NCI-H526 treated with DMSO at 0.1 percent for 48 hours (cell line): ENCODE results near the gene FRAS1.
"Not testable (repeated sequence)": the region's sequence is repeated elsewhere in the genome, so short reads cannot be mapped to it uniquely, and the experiment has no call there.

ENCODE experiments used
- DNase-seq: peaks from one replicate; lab custom pipeline; 2025; lab: John Stamatoyannopoulos, UW

FRAS1 gene

DNA sequence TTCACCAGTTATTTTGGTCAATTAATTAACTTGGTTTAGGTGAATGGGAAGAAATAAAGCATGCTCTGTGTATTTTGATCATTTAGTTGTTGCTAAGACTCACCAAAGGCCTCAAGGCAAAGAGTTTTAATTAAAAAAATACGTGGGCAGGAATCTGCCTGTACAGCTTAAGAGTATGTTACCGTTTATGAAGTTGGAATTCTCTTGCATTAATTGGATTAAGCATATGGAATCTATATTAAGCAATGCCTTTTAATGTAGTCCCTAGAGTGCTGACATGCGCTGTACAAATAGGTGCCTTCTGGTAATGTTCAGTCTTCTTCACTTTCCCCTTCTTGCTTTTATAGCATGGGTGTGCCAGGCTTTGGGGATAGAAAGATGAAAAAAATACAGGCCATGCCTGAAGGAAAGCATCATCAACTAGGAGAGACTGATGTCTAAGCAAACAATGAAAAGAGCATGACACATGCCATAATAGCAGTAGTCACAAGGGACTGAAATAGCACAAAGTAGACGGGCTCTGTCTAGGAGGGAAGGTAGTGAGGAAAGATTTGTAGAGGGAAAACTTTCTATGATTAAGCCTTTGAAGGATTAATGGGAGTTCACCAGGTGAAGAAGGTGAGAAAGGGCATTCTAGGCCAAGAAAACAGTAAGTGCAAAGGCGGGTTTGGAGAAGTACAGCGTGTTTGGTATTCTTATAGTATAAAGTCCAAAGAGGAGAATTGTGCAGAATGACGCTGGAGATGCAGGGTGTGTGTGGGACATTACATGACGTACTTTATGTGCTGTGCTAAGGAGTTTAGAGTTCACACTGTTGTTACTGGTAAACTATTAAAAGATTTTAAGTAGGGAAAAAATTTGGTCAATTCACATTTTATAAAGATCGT, 268.4 kb downstream of the FRAS1 start:
- no peak for DNase-seq

DNA sequence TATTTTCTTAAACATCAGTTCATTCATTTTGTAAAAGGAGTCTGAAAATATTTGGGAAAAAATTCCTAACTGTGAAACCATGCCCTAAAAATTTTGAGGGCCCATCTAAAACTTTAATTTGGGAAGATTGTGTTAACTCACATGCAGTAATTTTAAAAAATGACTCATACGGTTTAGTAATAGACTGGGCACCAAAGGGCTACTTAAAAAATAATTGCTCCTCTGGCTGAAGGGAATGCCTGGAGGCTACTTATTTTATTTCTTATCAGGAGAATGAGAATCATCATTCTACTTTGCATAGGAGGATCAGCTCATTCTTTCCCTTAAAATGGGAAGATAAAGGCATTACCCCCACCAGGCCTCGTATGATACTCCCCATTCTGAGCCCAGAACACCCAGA, 271.5 kb downstream of the FRAS1 start:
- not testable (repeated sequence) for DNase-seq

- no peak for DNase-seq
Measured at GRCh38 chr4:78331186-78331585, 274.1 kb downstream of the FRAS1 start.

DNA sequence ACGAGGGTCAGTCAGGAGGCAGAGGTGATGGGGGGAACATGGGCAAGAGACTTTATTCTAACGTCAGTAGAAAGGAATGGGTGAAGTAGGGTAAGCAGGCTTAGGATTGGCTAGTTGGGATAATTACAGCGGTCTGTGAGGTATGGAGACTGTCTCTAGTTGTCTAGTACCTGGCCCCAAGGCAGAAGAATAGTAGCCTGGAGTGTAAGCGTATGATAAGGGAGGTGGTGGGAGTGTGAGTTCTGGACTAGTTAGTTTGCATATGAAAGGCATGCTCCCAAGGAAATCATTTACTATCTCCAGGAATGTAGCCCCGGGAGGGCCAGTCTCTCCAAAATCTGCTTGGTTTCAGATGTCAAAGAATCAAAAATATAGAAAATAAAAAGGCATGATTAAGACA, 274.8 kb downstream of the FRAS1 start:
- no peak for DNase-seq

DNA sequence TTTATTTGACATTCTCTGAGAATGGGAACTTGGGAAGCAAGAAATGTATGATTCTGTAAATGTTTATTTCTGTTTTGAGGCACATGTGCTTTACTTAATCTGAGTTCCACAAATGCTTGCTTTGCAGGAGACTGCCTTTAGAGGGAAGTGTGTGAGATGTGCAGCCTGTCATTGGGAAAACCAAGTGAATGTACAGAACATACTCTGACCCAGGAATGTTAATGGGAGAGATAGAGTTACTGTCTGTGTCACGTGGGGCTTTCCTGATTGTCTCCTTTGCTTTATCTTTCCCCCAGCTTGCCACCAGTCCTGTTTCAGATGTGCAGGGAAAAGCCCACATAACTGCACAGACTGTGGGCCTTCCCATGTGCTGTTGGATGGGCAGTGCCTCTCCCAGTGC, 275.9 kb downstream of the FRAS1 start:
- no peak for DNase-seq

GRCh38 chr4:78336093-78336943, 279.2 kb downstream of the FRAS1 start:
- no peak for DNase-seq

DNA sequence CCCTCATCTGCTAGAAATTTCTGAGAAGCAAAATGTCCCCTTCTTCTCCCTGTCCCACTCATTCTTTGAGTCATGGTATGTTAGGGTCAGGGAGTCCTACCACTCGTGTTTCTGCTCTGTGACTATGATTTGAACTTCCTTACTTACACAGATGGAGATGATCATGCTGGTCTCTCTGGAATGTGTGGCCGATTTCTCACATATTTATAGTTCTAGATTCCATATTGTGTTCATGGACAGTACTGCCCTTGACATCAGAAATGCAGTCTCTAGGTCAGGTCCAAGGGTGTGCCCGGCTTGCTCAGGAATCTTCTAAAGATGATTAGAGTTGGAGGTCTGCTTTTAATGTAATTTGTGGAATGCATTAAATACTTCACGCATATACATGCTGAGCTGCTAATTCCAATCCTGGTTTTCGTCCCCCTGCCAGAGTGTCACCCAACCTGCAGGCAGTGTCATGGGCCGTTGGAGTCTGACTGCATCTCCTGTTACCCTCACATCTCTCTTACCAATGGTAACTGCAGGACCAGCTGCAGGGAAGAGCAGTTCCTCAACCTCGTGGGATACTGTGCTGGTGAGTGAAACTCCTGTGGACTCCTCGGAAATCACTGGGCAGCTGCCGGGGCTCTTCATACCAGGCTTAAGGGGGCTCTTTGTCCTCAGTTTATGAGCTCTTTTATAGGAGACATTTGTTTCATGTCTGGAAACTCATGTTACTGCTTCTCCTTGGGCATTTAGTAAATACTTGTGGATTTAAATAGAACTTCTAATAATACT, 280.3 kb downstream of the FRAS1 start:
- DNase-seq = no peak

DNA sequence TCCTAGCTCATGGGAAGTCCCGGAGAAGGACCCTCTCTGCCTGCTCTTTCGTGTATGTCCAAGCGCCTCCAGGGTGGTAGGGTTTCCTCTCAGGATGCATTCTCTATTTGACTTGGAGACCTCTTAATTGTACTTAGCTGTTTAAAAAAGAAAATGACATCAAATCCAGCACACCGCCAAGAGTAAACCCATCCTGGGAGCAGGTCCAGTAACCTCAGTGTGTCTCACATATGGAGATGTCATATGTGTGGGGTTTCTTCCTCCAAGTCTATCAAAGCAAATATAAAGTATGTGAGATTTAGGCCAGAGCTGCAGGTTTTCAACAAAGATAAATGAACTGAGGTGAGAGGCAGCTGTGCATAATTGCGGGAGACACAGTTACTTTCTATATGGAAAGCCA, 285.0 kb downstream of the FRAS1 start:
- DNase-seq = no peak

DNA sequence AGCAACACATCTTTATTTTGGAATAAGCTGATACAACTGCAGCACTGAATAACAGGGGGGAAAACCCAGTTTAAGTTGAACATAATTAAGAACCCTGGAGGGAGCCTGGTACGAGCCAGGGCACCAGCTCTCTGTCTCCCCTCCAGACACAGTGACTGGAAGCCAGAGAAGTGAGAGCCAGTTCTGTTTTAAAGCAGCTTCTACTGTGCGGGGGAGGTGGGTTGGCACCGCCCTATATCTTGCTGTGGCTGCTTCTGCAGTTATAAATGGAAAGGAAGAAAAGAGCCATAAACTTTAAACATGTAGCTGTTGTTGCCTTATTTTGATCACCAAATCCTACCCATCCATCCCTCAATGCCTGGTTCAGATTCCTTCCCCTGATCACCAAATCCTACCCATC, 286.6 kb downstream of the FRAS1 start:
- no peak for DNase-seq

- no peak for DNase-seq
Measured at GRCh38 chr4:78345237-78345636, 288.1 kb downstream of the FRAS1 start.

- DNase-seq = no peak
Measured at GRCh38 chr4:78346222-78346621, 289.1 kb downstream of the FRAS1 start.

DNA sequence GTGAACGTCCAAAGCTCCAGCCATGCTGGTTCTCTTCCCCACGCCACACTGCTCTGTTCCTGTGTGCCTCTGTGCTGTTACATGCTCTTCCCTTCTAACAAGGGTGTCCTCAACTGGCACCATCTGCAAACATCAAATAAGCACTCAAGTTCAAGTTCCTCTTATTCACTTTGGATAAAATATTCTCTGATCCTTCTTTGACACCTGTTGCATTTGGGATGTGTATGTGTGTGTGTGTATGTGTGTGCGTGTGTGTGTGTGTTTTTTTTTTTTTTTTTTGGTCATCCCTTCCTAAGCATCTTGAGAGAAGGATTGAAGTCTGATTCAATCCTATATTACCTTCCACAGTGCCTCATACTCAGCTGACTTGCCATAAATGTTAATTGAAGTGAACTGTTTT, 290.4 kb downstream of the FRAS1 start:
- DNase-seq = no peak

GRCh38 chr4:78353921-78354320, 296.8 kb downstream of the FRAS1 start:
- no peak for DNase-seq

DNA sequence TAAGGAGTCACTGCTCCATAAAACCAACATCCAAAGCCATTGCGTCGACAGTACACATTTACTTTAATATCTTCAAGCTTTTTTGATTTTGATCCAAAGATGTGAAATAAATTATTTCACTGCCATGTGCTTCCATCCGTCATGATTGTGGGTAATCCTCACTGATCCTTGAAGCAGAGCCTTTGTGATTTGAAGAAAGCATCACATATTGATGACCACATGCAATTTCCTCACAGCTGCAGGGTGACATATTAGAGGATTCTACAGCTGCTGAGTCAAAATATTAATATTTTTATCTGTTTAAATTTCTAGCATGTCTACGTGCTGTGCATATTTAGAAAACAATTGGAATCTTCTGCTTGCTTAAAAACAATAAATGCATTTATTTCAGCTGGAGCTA, 297.7 kb downstream of the FRAS1 start:
- no peak for DNase-seq

GRCh38 chr4:78355306-78355705, 298.2 kb downstream of the FRAS1 start:
- DNase-seq = no peak

DNA sequence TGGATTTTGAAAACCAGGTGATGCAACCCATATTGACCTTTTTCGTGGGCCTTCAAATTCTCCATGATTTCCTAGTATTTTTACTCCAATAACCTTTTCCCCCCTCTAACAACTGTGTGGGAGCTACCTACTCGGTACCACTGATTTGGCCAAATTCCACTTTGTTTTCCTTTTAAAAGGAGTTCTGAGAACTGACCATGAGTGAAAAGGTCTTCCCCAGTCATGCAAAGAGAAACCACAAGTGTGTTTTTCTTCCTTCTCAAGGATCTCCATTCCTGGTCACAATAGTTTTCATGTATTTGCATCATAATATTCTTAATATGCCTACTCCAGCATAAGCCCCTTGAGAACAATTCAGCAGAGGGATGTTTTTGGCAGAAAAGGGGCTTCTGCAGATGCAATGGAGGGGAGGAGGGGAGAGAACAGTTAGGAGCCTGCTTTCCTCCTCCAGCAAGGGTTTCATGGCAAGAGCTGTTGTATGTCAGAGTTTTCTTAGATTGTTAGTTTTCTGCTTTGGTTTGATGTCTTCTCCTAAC, 299.2 kb downstream of the FRAS1 start:
- DNase-seq = no peak

DNA sequence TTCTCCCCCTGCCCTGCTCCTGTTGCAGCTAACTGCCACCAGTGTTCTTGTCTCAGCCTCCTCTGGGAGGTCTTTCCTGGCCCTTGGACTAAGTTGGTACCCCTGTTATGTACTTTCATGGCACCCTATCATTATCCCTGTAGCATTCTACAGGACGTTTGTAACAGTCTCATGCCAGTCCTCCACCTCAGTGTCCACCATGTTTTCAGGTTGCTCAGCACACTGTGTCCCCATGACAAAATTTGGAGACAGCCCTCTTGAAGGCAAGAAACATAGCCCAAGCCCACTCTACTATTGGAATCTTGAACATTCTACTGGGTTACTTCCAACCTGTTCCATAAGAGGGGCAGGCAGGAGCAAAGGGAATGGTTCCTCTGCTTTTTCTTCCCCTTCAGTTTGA, 300.0 kb downstream of the FRAS1 start:
- DNase-seq = no peak

DNA sequence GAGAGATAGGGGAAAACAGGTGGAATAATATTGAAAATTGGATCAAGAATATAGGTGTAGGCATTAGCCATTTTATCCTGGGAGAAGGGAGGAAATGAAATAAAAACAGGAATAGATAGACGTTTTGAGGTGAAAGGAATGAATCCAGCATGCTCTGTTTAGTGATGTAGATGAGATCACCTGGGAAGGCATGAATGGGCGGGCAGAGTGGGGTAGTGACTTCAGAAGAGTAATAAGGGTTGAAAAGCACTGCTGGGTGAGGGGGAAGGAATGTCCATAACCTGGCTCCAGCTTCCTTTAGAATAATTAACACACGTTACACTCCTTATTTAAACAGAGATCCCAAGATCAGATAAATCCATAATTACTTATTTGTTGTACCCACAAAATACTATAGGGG, 303.3 kb downstream of the FRAS1 start:
- no peak for DNase-seq

DNA sequence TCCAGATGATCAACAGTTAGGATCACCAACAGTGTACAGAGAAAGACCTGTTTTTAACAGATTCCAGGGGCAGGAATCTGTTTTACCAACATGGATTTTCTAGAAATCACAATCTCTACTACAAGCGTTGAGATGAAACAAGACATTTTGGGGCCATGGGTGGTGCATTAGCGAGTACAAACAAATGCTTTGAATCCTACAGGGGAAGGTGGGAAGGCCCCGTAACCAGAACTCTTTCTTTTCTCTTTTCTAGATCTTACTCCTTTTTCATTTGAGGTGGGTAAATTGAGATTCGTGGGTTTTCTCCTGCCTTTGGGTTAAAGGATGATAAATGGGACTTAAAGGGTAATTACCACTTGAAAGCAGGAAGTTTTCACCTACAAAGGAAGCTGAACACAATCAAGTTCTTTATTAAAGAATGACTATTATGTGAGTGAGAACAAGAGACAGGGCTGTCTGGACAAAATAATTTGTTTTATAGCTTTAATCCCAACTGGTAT, 304.5 kb downstream of the FRAS1 start:
- no peak for DNase-seq

DNA sequence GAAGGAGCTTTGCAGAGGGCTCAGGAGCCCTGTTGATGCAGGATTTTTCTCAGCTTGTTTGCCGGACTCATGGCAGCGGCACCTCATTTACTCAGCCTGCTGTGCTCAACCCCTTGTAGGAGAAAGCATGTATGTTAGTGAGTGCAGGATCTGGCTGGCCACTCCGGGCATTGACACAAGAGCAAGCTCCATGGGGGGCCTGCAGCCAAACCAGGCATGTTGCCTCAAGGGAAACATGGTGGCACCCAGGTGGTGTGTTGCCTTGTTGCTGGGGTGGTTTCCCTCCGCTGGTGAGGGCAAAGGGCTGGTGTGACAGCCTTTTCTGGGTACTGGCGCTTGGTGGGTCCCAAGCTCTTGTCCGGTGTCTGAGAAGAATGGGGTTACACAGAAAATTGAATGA, 305.2 kb downstream of the FRAS1 start:
- DNase-seq = no peak

DNA sequence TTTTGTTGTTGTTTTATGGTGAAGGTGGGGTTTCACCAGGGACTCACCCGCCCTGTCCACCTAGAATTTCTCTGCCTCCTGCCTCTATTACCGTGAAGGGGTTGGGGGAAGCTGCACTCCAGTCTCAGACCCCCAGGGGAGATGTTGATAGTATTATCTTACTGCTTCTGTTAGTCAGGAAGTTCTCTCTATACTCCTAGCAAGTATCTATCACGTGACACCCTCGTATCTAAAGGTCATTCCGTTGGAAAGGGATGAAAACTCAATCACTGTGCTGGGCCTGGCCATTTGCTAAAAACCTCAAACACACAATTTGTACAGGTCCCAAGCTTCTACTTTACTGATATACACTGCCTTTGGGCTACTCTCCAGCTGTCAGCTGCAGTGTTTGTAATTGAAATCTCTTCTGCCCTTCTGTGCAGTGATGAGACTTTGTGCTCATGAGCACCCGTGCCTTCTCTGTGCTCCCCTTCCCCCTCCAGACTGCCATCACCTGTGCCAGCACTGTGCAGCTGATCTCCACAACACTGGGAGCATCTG, 306.0 kb downstream of the FRAS1 start:
- DNase-seq = no peak

DNA sequence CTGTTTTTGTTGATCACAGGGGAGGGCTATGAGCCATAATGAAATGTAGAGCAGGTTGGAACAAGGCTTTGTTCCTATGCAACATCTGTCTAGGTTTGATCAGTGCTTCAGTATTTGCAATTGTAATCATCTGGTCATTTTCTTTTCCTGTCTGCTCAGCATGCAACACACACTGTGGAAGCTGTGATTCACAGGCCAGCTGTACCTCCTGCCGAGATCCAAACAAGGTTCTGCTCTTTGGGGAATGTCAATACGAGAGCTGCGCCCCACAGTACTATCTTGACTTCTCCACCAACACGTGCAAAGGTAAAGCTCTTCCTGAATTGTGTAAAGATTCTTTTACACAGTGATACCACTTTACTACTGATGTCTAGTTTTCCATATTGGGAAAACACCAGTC, 312.6 kb downstream of the FRAS1 start:
- DNase-seq = no peak
